ENCODE measurements around the gene PIK3C3. TPM values are rescaled to one million over a fixed set of nuclear protein-coding genes. Genes with fewer than 3 reads are reported as not detected.

Gene PIK3C3
- total RNA-seq, 1 donor from 2014 or later, result 24.1 TPM

GRCh38 chr18:42052122-42052708, 97.2 kb downstream of the PIK3C3 start:
- no peak overlapping the region for H3K4me3 ChIP-seq
- TF ChIP-seq POLR2A (IDR thresholded peaks at IDR 0.05), result no peak
- TF ChIP-seq, protein P1, sequence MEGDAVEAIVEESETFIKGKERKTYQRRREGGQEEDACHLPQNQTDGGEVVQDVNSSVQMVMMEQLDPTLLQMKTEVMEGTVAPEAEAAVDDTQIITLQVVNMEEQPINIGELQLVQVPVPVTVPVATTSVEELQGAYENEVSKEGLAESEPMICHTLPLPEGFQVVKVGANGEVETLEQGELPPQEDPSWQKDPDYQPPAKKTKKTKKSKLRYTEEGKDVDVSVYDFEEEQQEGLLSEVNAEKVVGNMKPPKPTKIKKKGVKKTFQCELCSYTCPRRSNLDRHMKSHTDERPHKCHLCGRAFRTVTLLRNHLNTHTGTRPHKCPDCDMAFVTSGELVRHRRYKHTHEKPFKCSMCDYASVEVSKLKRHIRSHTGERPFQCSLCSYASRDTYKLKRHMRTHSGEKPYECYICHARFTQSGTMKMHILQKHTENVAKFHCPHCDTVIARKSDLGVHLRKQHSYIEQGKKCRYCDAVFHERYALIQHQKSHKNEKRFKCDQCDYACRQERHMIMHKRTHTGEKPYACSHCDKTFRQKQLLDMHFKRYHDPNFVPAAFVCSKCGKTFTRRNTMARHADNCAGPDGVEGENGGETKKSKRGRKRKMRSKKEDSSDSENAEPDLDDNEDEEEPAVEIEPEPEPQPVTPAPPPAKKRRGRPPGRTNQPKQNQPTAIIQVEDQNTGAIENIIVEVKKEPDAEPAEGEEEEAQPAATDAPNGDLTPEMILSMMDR (IDR thresholded peaks at IDR 0.05), result no peak
- no peak for TF ChIP-seq POLR2AphosphoS5 (IDR thresholded peaks at IDR 0.05; ENCODE audit: insufficient read depth in 1 of 2, low read depth in 1 of 2)
- H3K36me3 ChIP-seq, result no peaks in the 10 kb centered on the region
- H3K27me3 ChIP-seq, result no peaks in the 10 kb centered on the region
- no peaks in the 10 kb centered on the region for H3K4me1 ChIP-seq
- H3K27ac ChIP-seq, result no peak overlapping the region
- intact Hi-C loops (cut with DNase I), result no loop called here
- no peaks in the 10 kb centered on the region for H3K9me3 ChIP-seq
- no peak for DNase-seq (ENCODE audit: extremely low spot score in 2 of 2)

DNA sequence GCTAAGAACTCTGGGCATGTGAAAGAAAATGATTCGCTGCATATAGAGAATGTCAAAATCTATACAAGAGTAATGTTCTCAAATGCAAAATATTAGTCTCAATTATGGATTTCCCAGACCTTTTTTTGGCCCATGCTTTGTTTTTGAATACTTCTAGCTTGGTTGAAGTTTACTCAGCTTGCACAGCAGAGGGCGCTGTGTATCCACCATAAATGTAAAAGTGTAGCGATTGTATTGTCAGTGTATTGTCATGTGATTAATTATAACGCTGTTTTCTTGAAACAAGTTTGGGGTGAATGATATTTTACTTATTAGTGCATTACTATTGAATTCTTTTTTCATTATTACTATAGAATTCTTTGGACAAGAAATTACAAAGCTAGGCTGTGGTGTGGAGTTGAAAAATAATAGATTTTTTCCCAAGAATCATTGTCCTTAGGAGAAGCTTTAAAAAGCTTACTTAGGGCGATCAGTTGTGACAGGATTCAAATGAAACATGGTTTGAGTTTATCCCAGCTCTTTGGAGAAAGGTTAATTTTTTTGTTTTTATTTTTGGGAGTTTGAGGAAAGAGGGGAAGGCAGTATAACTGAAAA, 98.3 kb downstream of the PIK3C3 start:
- Histone ChIP-seq H3K4me3 (no peak overlapping the region), H3K9me3 (no peaks in the 10 kb centered on the region), H3K27ac (no peak overlapping the region), H3K27me3 (no peaks in the 10 kb centered on the region), H3K4me1 (no peaks in the 10 kb centered on the region), H3K36me3 (peaks cover 0 to 6% of the 10 kb centered on the region in 2 donors)
- no peak for TF ChIP-seq POLR2A (IDR thresholded peaks at IDR 0.05)
- TF ChIP-seq POLR2AphosphoS5 (IDR thresholded peaks at IDR 0.05; ENCODE audit: insufficient read depth in 1 of 2, low read depth in 1 of 2), result no peak
- TF ChIP-seq, protein P1 (IDR thresholded peaks at IDR 0.05), result peak; percentile 53 to 64 (median 56)
- no peak for DNase-seq (ENCODE audit: extremely low spot score in 2 of 2)
- intact Hi-C loops (cut with DNase I), result no loop called here

DNA sequence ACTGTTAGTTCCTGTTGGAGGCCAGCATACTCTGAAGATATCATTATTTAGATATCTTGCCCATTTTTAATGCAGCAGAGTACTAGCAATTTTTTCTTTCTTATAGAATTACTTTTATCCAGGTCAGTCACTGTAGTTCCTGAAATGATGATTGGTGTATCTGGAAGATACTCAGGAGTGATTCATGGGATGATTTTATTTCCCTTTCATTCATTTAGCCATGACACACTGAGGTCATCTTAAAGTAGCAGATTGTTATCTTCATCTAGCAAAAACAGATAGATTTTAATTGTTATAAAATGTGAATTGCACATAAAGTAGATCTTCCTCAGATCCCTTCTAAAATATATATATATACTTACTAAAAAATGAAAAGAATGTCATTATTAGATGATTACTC, 109.1 kb downstream of the PIK3C3 start:
- no peak for DNase-seq (ENCODE audit: extremely low spot score in 2 of 2)
- no peak overlapping the region for H3K27ac ChIP-seq
- H3K4me3 ChIP-seq, result no peak overlapping the region
- H3K4me1 ChIP-seq, result no peaks in the 10 kb centered on the region
- no peak for TF ChIP-seq POLR2AphosphoS5 (IDR thresholded peaks at IDR 0.05; ENCODE audit: insufficient read depth in 1 of 2, low read depth in 1 of 2)
- TF ChIP-seq POLR2A (IDR thresholded peaks at IDR 0.05), result no peak
- TF ChIP-seq, protein P1 (IDR thresholded peaks at IDR 0.05), result no peak
- no peaks in the 10 kb centered on the region for H3K27me3 ChIP-seq
- no peaks in the 10 kb centered on the region for H3K9me3 ChIP-seq
- H3K36me3 ChIP-seq, result peaks cover 0 to 23% of the 10 kb centered on the region in 2 donors
- intact Hi-C loops (cut with DNase I), result no loop called here

- peaks cover 0 to 24% of the 10 kb centered on the region in 2 donors for H3K36me3 ChIP-seq
- H3K4me3 ChIP-seq, result no peak overlapping the region
- no peak for DNase-seq (ENCODE audit: extremely low spot score in 2 of 2)
- TF ChIP-seq, protein P1 (IDR thresholded peaks at IDR 0.05), result no peak
- TF ChIP-seq POLR2A (IDR thresholded peaks at IDR 0.05) (no peak), POLR2AphosphoS5 (IDR thresholded peaks at IDR 0.05; ENCODE audit: insufficient read depth in 1 of 2, low read depth in 1 of 2) (no peak)
- no peaks in the 10 kb centered on the region for H3K27me3 ChIP-seq
- no peaks in the 10 kb centered on the region for H3K4me1 ChIP-seq
- no peaks in the 10 kb centered on the region for H3K9me3 ChIP-seq
- no peak overlapping the region for H3K27ac ChIP-seq
- intact Hi-C loops (cut with DNase I), result no loop called here
Observed at GRCh38 chr18:42067518-42067917, 112.5 kb downstream of the PIK3C3 start.

- intact Hi-C loops (cut with DNase I), result no loop called here
- H3K27ac ChIP-seq, result no peak overlapping the region
- TF ChIP-seq POLR2AphosphoS5 (IDR thresholded peaks at IDR 0.05; ENCODE audit: insufficient read depth in 1 of 2, low read depth in 1 of 2), result no peak
- TF ChIP-seq, protein P1 (IDR thresholded peaks at IDR 0.05), result no peak
- no peaks in the 10 kb centered on the region for H3K9me3 ChIP-seq
- no peaks in the 10 kb centered on the region for H3K4me1 ChIP-seq
- no peak for DNase-seq (ENCODE audit: extremely low spot score in 2 of 2)
- peaks cover 0 to 24% of the 10 kb centered on the region in 2 donors for H3K36me3 ChIP-seq
- H3K27me3 ChIP-seq, result no peaks in the 10 kb centered on the region
- H3K4me3 ChIP-seq, result no peak overlapping the region
Observed at GRCh38 chr18:42068030-42068429, 113.0 kb downstream of the PIK3C3 start.
